GM21526 (cell line): Measurements from ENCODE around the gene GUCY1A2.
"Not testable (repeated sequence)": the region's sequence is repeated elsewhere in the genome, so short reads cannot be mapped to it uniquely, and the experiment has no call there.

Experiments
- ATAC-seq: cut with Tn5 transposase; IDR thresholded peaks from one replicate; pipeline ENCODE4 v1.9.1; 2021; ENCODE audit warnings: moderate library complexity; ENCODE audit not compliant: unreplicated experiment, low FRiP score

Gene GUCY1A2, protein sequence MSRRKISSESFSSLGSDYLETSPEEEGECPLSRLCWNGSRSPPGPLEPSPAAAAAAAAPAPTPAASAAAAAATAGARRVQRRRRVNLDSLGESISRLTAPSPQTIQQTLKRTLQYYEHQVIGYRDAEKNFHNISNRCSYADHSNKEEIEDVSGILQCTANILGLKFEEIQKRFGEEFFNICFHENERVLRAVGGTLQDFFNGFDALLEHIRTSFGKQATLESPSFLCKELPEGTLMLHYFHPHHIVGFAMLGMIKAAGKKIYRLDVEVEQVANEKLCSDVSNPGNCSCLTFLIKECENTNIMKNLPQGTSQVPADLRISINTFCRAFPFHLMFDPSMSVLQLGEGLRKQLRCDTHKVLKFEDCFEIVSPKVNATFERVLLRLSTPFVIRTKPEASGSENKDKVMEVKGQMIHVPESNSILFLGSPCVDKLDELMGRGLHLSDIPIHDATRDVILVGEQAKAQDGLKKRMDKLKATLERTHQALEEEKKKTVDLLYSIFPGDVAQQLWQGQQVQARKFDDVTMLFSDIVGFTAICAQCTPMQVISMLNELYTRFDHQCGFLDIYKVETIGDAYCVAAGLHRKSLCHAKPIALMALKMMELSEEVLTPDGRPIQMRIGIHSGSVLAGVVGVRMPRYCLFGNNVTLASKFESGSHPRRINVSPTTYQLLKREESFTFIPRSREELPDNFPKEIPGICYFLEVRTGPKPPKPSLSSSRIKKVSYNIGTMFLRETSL

DNA sequence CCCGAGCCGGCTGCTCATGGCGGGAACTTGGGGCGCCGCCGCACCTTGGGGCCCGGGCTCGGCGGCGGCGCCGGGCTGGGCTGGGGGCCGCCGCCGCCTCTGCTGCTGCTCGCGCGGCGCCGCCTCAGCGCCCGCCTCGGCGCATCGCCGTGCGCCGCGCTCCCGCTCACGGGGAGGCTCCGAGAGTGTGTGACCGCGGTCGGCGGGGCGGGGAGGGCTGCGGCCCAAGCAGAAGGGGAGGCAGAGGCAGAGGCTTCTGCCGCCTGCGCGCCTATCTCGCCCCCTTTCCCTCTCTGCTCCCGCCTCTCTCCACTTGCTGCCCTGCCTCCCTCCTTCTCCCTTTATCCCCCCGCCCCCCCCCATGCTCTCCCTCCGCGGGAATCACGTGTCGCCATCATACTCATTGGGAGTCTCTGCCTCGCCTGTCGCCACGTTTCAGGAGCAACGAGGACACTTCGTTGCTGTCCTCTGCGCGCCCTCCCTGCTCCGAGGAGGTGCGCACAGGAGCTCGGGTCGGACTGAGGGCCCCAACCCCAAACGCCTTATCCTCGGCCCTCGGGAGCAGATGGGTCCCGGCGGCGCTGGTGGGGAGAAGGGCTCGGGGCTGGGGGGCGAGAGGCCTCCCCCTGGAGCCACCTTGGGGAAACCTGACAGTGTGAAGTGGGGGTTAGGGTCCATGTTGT lies at the start of gene GUCY1A2:
TSS of gene GUCY1A2 (minus strand) at position 258 of the 683 bp plus-strand sequence. CDS start 421 bp downstream, outside the sequence.
- ATAC-seq = peak; percentile 45

GRCh38 chr11:107054391-107054790 lies 36.1 kb upstream of the GUCY1A2 start:
- ATAC-seq = no peak

GRCh38 chr11:107051332-107051731 lies 33.1 kb upstream of the GUCY1A2 start:
- ATAC-seq = not testable (repeated sequence)

- not testable (repeated sequence) for ATAC-seq
Observed at GRCh38 chr11:107050899-107051298, 32.6 kb upstream of the GUCY1A2 start.

DNA sequence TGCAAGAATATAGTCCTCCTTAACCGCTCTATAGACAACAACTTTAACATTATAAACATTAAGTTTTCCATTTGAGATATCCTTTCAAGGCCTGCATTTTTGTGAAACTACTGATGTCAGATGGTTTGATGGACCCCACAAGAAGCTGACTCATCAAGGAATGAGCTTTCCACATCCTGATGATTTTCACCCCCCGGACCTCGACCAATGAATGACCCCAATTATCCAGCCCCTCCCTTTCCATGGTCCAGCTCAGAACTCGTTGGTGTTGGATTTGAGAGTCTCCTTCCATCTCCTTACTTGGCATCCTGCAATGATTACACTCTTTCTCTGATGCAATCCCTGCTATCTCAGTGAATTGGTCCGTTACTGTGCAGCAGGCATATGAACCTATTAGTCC lies 31.8 kb upstream of the GUCY1A2 start:
- ATAC-seq = no peak

DNA sequence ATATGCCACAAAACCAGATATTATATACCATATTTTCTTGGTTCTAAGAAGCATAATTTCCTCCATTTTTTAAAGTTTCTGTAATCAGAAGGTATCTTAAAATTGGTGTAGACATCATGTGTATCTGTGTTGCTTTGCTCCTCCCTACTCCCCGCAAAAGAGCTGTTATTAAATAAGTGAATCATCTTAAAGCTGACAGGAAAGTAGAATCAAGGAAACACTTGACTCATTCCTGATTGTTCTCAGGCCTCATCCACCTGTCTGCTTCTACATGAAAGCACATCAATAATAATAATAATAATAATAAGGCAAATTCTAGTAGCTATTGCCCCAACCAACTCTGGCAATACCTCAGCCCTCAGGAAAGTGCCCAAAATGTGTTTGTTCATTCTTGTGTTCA lies 26.2 kb upstream of the GUCY1A2 start:
- no peak for ATAC-seq

DNA sequence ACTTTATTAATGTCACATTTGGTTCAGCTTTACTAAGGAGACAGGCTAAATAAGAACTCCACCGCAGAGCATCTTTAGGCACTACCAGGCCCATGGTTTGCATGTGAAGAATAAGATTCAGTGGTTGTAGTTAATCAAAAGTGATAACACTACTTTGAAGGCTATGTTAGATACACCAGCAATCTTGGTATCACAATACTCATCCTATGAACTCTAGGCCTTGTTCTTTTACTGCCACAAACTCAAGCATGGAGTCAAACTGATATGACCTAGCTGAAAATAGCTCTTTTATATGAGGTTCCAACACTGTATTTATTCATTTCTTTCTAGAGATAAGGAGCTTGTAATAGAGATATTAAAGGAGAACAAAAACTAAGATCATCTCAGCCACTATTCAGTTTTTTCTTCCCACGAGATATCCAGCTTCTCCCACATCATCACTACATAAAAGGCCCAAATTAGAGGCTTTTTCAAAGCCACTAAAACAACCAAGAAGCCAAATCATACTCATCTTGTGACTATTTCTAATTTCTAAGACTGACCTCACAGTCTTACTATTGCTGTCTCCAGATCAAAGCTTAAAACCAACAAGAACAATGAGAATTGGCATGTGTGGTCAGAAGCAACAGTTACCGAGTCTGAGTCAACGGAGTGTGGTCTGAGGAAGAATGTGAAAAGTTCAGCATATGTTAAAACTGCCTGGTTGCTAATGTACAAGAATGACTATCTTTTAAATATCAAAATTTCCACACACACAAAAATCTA lies 25.1 kb upstream of the GUCY1A2 start:
- ATAC-seq = peak; percentile 72

- no peak for ATAC-seq
Observed at GRCh38 chr11:107042748-107043147, 24.5 kb upstream of the GUCY1A2 start.

DNA sequence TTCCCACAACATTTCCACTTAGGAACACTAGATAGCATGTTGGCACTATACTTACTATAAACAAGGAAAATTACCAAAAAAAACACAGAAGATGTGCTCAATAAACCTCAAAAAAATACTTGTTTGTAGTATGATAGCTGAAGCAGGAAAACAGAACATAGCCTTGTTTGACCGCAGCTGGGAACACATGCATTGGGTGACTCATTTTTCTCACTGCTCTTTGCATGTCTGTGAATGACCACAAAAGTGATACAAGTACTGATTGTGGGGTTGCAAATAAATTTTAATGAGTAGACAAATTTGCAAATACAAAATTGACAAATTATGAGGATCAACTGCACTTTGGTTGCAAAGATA lies 22.8 kb upstream of the GUCY1A2 start:
- ATAC-seq = peak; percentile 65

- peak; percentile 43 for ATAC-seq
Observed at GRCh38 chr11:107040433-107041087, 22.3 kb upstream of the GUCY1A2 start.

- no peak for ATAC-seq
Observed at GRCh38 chr11:107025673-107026072, 7.4 kb upstream of the GUCY1A2 start.

DNA sequence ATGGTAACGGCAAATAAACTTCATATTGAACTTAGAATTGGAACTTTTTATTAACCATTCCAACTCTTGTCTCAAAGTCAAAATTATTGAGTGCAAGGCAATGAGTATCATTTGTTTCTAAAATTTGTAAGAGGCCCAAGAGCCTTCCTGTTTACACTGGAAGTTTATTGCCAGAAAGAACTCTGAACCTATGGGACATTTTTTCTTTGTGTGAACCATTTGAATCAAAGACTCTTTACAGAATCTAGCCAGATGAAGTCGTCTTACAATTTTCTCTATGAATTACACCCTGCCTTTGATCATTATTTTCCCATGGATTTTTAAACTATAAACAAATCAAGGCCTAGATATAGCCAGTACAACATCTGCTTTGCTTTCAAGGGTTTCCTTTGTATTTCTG lies 2.3 kb upstream of the GUCY1A2 start:
- no peak for ATAC-seq

GRCh38 chr11:107018902-107019493 lies 722 bp upstream of the GUCY1A2 start:
- ATAC-seq = no peak

- peak; percentile 82 for ATAC-seq
Observed at GRCh38 chr11:107017433-107018218, 650 bp downstream of the GUCY1A2 start.

DNA sequence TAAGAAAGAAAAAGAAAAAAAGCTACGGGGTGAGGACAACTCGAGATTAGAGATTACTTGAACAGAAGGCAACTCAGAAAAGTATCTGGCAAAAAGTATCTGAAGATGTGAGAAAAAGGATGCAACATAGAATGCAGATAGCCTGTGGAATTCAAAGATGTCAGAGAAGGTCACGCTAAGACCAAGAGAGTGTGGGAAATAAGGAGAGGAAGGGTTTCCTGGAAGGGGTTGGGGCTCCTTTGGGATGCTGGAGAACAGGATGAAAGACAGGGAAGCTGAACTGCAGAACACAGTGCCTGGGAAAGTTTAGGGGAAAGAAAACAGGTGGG lies 1.2 kb downstream of the GUCY1A2 start:
- ATAC-seq = no peak

DNA sequence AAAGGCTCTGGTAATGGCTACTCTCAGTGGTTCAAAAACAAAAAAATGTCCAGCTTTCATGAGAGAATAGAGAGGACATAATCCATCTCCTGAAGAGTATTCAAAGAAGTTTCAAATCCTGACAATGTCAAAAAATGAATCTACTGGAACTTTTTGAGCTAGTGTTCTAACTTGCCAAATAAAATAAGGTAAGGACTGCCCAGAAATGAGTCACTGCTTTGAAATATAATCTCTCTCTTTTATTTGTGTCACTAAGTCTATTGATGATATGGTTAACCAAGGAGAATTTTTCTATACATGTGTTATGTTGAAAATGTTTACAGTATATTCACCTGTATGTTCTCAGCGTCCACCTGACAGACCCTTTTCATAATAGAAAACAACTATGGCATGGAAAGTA lies 3.4 kb downstream of the GUCY1A2 start:
- no peak for ATAC-seq

- no peak for ATAC-seq
Observed at GRCh38 chr11:107011977-107012376, 6.3 kb downstream of the GUCY1A2 start.

- ATAC-seq = no peak
Observed at GRCh38 chr11:107009190-107009589, 9.1 kb downstream of the GUCY1A2 start.
